RKO (cell line): ENCODE measurements around the gene TEX54.
A peak's percentile ranks its signal among the peaks of the same experiment; 100 is the strongest.
"Not testable (repeated sequence)": the region's sequence is repeated elsewhere in the genome, so short reads cannot be mapped to it uniquely, and the experiment has no call there.

Experiments
- DNase-seq: peaks from one replicate; pipeline ENCODE4 v3.0.0-alpha.2; 2016; ENCODE audit warnings: low spot score

TEX54 gene

GRCh38 chr11:62831520-62832335 lies 913 bp downstream of the TEX54 start, which contains the start of gene STX5:
TSS of gene STX5 (minus strand) at chr11:62832051. CDS start at chr11:62831243, 808 bp downstream.
- DNase-seq = peak; percentile 98

DNA sequence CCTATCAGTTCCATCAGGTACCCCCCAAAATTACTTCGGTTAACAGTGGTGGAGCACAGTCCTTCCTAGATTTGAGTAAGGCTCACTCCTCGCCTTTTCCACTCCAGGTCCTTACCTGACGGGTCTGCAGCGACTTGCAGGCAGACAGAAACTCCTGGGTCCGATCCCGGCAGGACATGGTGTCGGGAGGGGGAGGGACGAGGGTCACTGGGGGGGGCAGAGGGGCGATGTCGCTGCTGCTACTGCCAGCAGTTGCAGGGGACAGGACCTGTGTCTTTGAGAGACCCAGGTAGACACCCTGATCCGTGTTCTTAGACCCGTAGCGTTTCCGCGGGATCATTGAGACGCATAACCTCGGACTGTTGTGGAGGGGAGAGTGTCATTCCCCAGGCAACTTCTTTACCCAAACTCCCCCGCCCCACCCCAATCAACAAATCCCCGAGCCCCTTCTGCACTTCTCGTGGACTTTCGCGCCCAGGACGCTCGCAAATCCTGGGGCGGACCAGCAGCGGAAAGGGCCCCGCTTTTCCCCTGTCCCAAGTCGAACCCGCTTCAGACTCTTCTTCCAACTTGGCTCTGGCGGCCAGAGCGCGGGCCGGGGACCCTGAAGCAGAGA lies 1.6 kb downstream of the TEX54 start:
- DNase-seq = no peak

GRCh38 chr11:62828130-62828529 lies 4.5 kb downstream of the TEX54 start:
- not testable (repeated sequence) for DNase-seq

- no peak for DNase-seq
Measured at GRCh38 chr11:62823677-62824076, 9.0 kb downstream of the TEX54 start.

GRCh38 chr11:62817129-62817528 lies 15.5 kb downstream of the TEX54 start:
- no peak for DNase-seq

GRCh38 chr11:62816557-62816956 lies 16.1 kb downstream of the TEX54 start:
- DNase-seq = no peak

DNA sequence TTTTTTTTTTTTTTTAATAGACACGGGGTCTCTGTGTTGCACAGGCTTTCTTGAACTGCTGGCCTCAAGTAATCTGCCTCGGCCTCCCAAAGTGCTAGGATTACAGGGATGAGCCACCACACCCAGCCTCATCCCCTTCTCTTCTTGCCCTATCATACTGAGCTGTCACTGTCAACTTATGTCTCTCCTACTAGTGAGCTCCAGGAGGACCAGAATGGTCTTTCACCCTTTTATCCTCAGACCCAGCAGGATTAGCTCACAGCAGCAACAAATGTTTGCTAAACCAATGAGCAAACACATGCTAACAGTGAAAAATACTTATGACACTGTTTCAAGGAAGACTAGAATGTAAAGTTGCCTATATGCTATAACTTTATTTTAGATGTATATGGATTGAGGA lies 21.0 kb downstream of the TEX54 start:
- no peak for DNase-seq

GRCh38 chr11:62810748-62811147 lies 21.9 kb downstream of the TEX54 start:
- no peak for DNase-seq

DNA sequence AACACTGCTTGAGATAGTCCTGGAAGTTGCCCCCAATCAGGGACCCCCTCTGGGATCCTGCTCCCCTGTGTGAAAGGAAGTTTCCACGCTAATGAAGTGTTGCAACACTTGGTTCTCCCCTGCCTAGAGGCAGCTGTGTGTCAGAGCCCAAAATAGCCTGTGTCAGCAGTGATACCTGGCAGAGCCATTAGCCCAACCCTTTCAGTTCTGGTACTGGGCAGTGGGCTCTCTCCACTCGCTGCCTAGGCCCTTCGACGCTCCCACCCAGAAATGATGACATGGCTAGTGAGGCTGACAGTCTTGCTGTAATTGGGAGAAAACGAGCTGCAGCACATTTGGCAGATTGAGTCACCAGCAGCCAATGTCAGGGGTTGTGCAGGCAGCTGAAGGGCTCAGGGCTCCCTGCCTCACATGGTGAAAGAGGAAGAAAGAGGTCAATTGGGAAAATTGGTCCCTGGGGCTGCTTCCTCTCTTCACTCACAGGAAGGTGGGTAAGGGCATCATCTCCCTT lies 26.0 kb downstream of the TEX54 start:
- peak; percentile 23 for DNase-seq

GRCh38 chr11:62805961-62806441 lies 26.6 kb downstream of the TEX54 start:
- DNase-seq = peak; percentile 12

DNA sequence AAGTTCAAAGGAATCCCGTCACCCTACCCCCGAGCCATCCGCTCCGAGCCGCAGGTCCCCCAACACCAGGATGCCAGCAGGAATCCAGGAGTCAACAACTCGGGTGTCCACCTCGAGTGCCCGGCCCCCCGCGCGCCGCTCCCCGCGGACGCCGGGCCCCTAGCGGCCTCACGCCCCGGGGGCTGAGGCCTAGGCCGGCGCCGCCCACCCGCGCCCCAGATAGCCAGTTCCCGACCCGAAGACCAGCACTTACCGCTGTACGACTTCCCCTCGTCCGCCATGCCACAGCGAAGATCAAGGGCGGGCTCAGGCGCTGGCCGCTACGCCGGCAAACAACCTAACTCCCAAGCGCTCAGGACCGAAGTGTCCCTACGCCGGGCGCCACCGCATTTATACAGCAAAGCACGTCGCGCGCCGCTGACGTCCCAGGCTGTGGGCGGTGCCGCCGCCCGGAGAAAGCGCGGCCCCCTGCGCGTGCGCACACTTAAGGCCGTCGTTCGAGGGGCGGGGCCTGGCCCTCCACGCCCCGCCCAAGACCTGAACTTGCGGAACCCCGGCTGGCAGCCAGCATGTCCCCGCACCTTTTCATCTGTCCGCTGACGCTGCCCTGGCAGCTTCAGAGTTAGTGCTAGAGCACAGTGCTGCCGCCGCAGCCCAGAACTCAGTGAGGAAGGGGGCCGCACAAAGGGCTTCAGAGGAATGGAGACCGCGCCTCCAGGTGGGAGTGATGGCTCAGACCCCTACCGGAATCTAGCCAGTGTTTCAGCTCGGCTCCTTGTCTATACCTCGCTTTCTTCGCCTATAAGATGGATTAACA lies 27.4 kb downstream of the TEX54 start, which contains the start of gene NXF1:
Gene NXF1, minus strand, starts transcription at position 365 of the 817 bp plus-strand sequence. Its CDS starts 84 bp downstream, at position 281.
- peak; percentile 95 for DNase-seq

- peak; percentile 63 for DNase-seq
Measured at GRCh38 chr11:62804310-62805075, 28.1 kb downstream of the TEX54 start.

- no peak for DNase-seq
Measured at GRCh38 chr11:62801071-62801470, 31.6 kb downstream of the TEX54 start.

DNA sequence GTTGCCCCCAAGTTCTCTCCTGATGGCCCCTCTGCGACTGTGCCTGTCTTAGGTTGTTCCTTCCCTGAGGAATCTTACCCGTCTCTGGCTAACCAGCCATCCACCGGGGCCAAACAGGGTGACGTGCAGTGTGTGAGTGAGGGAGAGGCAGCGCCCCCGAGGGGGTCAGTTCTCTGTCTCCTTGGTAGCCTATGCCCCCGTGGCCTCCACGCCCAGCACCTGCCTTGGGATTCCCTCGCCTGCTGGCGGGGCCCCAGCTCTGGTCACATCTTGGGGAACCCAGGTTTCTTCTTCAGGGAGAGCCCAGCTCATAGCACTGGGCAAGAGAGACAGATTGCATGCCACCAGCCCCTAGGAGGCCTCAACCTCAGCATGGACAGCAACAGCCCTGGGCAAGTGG lies 33.2 kb downstream of the TEX54 start:
- DNase-seq = no peak

GRCh38 chr11:62796281-62796680 lies 36.4 kb downstream of the TEX54 start:
- no peak for DNase-seq

- no peak for DNase-seq
Measured at GRCh38 chr11:62794201-62794775, 38.4 kb downstream of the TEX54 start.

DNA sequence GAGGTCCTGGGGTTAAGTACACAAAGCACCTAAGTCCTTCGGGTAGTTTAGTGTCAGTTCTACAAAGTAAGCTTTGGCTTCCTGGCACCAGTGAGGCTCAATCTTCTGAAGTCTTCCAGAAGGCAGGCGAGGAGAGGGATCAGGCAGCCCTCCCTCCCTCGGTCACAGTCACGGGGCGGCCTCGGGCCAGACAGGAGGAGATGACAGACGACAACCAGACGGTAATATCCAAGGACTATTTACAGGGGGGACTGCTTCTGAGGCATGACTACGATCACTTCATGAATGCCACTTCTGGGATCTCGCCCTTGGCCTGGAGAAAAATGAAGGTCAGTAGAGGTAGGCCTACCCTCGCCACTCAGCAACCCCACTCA lies 40.5 kb downstream of the TEX54 start:
- DNase-seq = no peak

DNA sequence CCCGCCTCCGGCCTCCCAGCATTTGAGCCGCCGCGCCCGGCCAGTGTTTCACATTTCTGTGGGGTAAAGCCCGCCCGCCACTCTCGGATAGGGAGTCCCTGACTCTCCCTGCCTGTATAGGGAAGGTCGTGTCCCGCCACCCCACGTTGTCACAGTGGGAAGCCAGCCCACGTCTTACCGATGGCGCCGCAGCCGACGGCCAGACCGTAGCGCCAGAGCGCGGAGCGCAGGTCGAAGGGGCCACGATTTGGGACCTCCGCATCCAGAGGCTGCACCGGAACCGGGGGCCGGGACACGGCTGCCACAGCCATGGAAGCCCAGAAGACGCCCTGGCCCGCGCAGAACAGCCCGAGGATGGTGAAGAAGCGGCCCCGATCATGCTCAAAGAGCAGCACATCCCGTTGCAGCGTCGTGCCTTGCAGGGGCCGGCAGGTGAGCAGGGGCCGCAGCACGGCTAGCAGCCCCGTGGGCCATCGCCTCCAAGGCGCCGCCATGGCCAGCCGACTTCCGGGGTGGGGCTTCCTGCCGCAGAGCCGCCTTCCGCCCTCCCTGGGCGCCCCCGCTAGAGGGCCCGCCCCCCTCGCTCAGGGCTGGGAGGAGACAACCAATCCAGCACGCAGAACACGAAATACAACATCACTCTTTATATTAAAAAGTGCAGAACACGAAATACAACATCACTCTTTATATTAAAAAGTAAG lies 41.0 kb downstream of the TEX54 start, which contains the start of gene TMEM223:
Gene TMEM223, minus strand, starts transcription at position 506 of the 701 bp plus-strand sequence. Its CDS starts 12 bp downstream, at position 494.
- peak; percentile 81 for DNase-seq

DNA sequence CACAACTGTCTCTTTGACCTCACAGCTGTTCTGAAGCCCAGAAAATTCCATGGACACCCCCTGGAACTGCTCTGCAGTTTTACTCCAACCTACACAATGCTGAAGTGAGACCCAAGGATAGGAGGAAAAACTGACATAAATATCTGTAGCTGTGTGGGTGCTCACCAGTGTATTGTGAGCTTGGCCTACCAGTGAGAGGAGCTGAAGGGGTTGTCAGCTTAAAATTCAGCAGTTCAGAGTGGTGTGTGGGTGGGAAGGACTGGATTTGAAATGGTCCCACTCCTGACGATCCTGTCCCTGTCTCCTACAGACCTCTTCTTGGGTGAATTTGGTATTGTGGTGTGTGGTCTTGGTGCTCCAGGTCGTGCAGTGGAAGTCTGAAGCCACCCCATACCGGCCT lies 43.1 kb downstream of the TEX54 start:
- no peak for DNase-seq

DNA sequence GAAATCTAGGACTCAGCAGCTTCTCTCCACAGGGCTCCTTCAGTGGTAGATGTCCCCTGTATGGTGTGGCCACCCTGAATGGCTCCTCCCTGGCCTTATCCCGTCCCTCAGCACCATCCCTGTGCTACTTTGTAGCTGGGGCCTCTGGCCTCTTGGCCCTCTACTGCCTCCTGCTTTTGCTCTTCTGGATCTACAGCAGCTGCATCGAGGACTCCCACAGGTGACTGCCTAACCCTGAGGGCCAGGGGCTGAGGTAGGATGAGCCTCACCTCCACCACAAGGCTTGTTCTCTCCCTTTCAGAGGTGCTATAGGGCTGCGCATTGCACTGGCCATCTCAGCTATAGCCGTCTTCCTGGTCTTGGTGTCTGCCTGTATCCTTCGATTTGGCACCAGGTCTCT lies 43.6 kb downstream of the TEX54 start:
- DNase-seq = no peak
